ENCODE results near the gene VASH1. TPM values are rescaled to one million over a fixed set of nuclear protein-coding genes. Genes with fewer than 3 reads are reported as not detected.

The VASH1 gene
- total and polyA plus RNA-seq, 2 experiments from 2014 or later = 0.78 to 2.8 TPM

DNA sequence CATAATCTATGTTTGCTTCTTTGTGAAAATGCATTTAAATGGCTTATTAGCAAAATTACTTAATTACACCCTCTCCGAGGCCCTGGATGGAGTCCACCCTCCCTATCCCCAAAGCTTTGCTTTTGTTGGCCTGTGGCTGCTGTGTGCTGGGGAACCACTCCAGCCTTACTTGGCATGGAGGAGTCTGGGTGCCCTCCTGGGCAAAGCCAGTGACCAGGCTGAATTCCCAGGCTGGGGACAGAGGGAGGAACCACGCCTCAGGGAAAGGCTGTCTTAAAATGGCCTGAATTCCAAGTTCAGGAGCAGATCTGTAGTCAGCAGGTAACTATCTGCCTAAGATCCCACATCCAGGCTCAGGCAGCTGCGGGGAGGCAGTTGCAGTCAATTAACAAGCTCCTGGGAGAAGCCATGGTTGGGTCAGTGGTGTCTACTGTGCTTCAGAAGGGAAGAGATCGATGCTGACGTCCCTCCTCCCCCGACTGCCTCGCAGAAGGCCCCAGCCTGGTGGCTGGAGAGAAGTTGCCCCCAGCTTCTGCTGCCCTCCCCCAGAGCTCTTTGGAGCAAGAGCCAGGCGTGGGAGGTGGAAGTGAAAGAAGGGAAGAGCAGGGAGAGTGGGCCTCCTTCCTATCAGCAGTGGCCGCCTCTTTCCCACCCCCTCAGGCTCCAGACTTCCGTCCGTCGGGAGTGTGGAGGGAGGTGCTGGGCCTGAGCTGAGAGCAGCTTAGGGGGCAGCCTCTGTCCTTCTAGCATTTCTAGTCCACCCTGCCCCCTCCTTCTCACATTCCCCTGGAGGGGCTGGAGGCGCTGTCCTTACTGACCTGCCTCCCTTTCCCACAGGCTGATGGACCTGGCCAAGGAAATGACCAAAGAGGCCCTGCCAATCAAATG lies 11.3 kb downstream of the VASH1 start:
- Histone ChIP-seq H3K4me2 (peak overlapping the region; percentile 26; the same call in 1 of the 2 replicates), H3K4me3 (no peak overlapping the region), H2AFZ (0 out of 2 replicates have a peak overlapping the region, but pooled peaks have one; percentile 59), H3F3A (replicated peaks; ENCODE audit: low read depth) (no peaks in the 10 kb centered on the region), H3K27ac (ENCODE audit: low read depth) (no peak overlapping the region), H3K9me2 (ENCODE audit: insufficient read depth) (no peaks in the 10 kb centered on the region), H3K79me2 (replicated peaks; ENCODE audit: insufficient read depth) (no peaks in the 10 kb centered on the region), H3K27me3 (ENCODE audit: insufficient read depth) (no peaks in the 10 kb centered on the region), H3K36me3 (ENCODE audit: insufficient read depth) (no peaks in the 10 kb centered on the region), H3K4me1 (ENCODE audit: insufficient read depth) (peaks cover 6% of the 10 kb centered on the region), H4K20me1 (replicated peaks; ENCODE audit: insufficient read depth) (no peaks in the 10 kb centered on the region)
- Mint-ChIP-seq H3K4me3 (no peak overlapping the region), H3K9me3 (0 out of 3 replicates have a peak, but pooled peaks cover 4% of the 10 kb centered on the region), H3K27ac (no peak overlapping the region), H3K27me3 (ENCODE audit: insufficient read depth, low read depth, poor library complexity) (peaks cover 15% of the 10 kb centered on the region), H3K4me1 (peaks cover 36% of the 10 kb centered on the region), H3K36me3 (ENCODE audit: low read depth) (no peaks in the 10 kb centered on the region; the same call in 2 of the 3 replicates)
- ATAC-seq (peak; percentile 5; the same call in 2 of the 3 replicates), DNase-seq (ENCODE audit: low spot score) (peak; percentile 52)
- TF ChIP-seq ETS1 (IDR thresholded peaks at IDR 0.05) (no peak), POLR2AphosphoS5 (IDR thresholded peaks at IDR 0.05; ENCODE audit: low read depth) (no peak), JUNB (IDR thresholded peaks at IDR 0.05; ENCODE audit: unreplicated experiment) (no peak), NANOG (IDR thresholded peaks at IDR 0.05; ENCODE audit: borderline replicate concordance) (no peak), REST (IDR thresholded peaks at IDR 0.05; ENCODE audit: unreplicated experiment) (no peak), STAT1 (IDR thresholded peaks at IDR 0.05; ENCODE audit: unreplicated experiment) (no peak), EZH2 (IDR thresholded peaks at IDR 0.05; ENCODE audit: low read depth, unreplicated experiment) (no peak), CREB1 (CRISPR knock-in tag; IDR thresholded peaks at IDR 0.05; ENCODE audit: low read depth) (no peak), ZNF331 (CRISPR knock-in tag; IDR thresholded peaks at IDR 0.05; ENCODE audit: low read depth) (no peak), ZNF114 (CRISPR knock-in tag; IDR thresholded peaks at IDR 0.05) (no peak), EZH2phosphoT487 (IDR thresholded peaks at IDR 0.05; ENCODE audit: unreplicated experiment) (no peak), CTCF (conservative IDR thresholded peaks at IDR 0.05; ENCODE audit: low read depth in 2 of 2) (no peak)
- TF ChIP-seq, protein P1, sequence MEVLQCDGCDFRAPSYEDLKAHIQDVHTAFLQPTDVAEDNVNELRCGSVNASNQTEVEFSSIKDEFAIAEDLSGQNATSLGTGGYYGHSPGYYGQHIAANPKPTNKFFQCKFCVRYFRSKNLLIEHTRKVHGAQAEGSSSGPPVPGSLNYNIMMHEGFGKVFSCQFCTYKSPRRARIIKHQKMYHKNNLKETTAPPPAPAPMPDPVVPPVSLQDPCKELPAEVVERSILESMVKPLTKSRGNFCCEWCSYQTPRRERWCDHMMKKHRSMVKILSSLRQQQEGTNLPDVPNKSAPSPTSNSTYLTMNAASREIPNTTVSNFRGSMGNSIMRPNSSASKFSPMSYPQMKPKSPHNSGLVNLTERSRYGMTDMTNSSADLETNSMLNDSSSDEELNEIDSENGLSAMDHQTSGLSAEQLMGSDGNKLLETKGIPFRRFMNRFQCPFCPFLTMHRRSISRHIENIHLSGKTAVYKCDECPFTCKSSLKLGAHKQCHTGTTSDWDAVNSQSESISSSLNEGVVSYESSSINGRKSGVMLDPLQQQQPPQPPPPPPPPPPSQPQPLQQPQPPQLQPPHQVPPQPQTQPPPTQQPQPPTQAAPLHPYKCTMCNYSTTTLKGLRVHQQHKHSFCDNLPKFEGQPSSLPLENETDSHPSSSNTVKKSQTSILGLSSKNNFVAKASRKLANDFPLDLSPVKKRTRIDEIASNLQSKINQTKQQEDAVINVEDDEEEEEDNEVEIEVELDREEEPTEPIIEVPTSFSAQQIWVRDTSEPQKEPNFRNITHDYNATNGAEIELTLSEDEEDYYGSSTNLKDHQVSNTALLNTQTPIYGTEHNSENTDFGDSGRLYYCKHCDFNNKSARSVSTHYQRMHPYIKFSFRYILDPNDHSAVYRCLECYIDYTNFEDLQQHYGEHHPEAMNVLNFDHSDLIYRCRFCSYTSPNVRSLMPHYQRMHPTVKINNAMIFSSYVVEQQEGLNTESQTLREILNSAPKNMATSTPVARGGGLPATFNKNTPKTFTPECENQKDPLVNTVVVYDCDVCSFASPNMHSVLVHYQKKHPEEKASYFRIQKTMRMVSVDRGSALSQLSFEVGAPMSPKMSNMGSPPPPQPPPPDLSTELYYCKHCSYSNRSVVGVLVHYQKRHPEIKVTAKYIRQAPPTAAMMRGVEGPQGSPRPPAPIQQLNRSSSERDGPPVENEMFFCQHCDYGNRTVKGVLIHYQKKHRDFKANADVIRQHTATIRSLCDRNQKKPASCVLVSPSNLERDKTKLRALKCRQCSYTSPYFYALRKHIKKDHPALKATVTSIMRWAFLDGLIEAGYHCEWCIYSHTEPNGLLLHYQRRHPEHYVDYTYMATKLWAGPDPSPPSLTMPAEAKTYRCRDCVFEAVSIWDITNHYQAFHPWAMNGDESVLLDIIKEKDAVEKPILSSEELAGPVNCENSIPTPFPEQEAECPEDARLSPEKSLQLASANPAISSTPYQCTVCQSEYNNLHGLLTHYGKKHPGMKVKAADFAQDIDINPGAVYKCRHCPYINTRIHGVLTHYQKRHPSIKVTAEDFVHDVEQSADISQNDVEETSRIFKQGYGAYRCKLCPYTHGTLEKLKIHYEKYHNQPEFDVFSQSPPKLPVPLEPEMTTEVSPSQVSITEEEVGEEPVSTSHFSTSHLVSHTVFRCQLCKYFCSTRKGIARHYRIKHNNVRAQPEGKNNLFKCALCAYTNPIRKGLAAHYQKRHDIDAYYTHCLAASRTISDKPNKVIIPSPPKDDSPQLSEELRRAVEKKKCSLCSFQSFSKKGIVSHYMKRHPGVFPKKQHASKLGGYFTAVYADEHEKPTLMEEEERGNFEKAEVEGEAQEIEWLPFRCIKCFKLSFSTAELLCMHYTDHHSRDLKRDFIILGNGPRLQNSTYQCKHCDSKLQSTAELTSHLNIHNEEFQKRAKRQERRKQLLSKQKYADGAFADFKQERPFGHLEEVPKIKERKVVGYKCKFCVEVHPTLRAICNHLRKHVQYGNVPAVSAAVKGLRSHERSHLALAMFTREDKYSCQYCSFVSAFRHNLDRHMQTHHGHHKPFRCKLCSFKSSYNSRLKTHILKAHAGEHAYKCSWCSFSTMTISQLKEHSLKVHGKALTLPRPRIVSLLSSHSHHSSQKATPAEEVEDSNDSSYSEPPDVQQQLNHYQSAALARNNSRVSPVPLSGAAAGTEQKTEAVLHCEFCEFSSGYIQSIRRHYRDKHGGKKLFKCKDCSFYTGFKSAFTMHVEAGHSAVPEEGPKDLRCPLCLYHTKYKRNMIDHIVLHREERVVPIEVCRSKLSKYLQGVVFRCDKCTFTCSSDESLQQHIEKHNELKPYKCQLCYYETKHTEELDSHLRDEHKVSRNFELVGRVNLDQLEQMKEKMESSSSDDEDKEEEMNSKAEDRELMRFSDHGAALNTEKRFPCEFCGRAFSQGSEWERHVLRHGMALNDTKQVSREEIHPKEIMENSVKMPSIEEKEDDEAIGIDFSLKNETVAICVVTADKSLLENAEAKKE (CRISPR knock-in tag; IDR thresholded peaks at IDR 0.05) = no peak
